Tracheal epithelial cell (primary cell): ENCODE results near the gene NEK5. TPM values are rescaled to one million over a fixed set of nuclear protein-coding genes. Genes with fewer than 3 reads are reported as not detected.

Source experiments
- total RNA-seq: library from RNA; depleted of rRNA; stranded (reverse); fragments of >200 nt; gene quantifications from 2 replicates; pipeline ENCODE4 v1.2.1, GENCODE V29; 2014

The NEK5 gene, protein sequence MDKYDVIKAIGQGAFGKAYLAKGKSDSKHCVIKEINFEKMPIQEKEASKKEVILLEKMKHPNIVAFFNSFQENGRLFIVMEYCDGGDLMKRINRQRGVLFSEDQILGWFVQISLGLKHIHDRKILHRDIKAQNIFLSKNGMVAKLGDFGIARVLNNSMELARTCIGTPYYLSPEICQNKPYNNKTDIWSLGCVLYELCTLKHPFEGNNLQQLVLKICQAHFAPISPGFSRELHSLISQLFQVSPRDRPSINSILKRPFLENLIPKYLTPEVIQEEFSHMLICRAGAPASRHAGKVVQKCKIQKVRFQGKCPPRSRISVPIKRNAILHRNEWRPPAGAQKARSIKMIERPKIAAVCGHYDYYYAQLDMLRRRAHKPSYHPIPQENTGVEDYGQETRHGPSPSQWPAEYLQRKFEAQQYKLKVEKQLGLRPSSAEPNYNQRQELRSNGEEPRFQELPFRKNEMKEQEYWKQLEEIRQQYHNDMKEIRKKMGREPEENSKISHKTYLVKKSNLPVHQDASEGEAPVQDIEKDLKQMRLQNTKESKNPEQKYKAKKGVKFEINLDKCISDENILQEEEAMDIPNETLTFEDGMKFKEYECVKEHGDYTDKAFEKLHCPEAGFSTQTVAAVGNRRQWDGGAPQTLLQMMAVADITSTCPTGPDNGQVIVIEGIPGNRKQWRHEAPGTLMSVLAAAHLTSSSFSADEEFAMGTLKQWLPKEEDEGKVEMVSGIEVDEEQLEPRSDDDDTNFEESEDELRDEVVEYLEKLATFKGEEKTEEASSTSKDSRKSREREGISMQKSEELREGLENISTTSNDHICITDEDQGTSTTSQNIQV
- total RNA-seq = 0.24 and 0.43 TPM in 2 replicates

DNA sequence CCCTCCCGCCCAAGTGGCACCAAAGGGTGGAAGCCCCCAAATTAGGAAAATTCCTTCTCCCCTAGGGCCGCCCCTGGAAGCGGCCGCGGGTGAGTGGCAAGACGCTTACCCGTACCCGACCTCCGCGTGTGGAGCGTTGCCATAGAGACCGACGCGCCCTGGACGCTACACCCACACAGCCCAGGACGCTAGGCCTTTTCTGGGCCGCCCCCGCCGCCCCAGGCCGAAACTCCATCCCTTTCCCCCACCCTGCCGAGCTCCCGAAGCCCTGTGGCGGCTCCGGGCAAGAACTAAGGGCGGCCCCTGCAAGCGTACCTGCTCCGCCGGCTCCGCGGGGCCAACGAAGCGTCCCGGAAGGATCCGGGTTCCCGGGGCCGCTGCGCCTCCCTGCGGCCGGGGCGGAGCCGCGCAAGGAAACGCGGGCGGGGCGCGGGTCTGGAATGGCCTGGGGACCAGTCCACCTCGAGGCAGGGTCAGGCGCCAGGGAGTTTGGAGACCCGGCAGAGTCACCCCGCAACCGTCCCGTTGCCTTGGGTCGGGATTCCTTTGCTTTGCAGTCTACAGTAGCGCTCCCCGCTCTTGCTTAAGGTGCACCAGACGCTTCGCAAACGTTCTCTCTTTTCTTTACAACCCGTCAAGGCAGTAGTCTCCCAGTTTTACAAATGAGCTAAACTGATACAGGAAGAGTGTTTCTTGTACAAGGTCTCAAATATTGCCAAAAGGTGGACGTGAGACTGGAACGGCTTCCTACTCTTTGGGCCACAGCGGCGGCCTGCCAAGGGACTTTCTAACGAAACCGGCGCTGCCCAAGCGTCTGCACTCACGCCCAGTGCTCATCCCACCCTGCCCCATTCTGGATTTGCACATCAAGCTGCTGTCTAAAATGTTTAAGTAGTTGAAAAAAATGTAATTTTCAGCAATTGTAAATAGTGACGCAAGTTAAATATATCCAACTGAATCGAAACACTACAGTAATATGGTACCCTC, at the start of gene NEK5:
NEK5 (minus strand) TSS at position 360 of the 987 bp plus-strand sequence. CDS start 1,591 bp downstream, outside the sequence.

GRCh38 chr13:52159159-52159982, 30.5 kb upstream of the NEK5 start, which contains the start of gene NEK3:
Gene NEK3, minus strand, starts transcription at chr13:52159597. Its CDS starts 3,406 bp downstream, at chr13:52156191.

DNA sequence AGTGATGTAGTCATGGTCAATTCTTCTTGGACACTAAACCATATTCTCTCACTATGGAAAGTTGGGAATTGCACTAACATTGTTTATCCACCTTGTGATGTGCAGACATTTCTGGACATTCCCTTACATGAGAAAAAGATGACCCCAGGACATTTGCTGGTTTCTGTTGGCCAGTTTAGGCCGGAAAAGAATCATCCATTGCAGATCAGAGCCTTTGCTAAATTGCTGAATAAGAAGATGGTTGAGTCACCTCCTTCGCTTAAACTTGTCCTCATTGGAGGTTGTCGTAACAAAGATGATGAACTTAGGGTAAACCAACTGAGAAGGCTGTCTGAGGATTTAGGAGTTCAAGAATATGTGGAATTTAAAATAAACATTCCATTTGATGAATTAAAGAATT, 104.4 kb downstream of the NEK5 start, which contains the start of gene UTP14C:
UTP14C (plus strand) TSS at position 211 of the 400 bp plus-strand sequence. CDS start 4,114 bp downstream, outside the sequence.

DNA sequence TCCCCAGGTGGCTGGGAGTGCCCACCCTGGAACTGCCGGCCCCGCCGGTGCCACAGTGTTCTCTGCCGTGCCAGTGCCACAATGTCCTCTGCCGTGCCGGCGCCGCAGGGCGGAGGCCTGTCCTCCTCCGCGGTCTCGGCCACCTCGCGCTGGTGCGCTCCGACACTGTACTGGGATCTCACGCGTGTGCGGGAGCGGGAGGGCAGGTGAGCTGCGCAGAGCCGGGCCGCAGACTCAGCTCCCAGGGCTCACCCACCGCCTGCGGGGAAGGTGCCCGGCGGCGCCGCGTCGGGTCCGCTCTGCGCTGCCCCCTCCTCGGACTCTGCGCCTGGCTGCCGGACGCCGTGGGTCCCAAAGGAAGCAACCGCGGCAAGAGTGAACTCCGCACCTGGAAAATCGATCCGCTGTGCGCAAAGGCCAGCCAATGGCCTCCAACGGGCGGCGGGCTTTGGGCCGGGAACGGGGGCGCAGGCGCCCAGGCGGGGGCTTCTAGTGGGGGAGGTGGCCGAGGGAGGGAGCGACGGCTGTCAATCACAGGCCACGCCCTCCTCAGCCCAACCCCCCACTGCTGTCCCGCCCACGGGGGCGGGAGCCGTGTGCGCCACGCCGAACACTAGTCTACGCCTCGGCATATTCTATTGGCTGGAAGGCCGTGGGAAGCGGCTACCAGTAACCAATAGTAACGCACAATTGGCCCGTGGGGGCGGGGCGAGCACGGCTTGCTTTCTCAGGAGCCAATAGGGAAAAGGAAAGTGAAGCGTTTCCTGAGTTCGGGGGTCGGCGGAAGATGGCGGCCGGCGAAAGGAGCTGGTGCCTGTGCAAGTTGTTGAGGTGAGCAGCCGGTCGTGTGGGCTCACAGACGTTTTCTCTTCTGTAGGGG, 117.0 kb downstream of the NEK5 start, which contains the start of gene ALG11:
ALG11 (plus strand) TSS at position 767 of the 880 bp plus-strand sequence; CDS start at position 788, 21 bp downstream.

DNA sequence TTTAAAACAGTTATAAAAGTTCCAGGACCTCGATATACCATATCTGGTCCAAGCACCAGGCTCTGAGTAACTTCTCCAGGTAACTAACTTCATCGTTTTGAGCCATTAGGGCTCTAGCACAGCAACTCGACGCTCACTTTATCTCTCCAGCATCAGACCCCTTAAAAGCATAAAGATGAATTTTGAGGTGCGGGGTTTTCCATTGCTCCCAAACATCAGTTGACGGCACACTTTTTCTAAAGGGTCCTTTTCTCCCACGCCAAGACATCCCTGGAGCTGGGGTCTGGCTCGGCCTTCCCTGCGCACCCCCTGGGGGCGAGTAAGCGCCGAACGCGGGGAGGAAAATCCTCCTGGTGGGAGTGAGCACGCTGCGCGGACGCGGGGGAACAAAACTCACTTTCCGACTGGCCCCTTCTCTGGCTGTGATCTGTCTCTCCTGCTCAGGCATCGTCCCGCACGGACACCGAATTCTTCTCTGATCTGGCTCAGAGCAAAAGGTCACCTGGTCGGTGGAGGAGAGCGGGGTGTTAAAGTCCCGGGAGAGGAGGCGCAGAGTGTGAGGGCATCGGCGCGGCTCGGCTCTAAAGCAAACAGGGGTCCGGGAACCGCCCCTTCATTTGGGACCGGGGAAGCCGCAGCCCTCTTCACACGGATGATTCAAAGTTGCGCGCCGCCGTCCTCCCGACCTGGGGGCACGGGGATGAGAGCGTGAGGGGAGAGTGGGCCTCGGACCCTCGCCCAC, 117.8 kb downstream of the NEK5 start, which contains the start of gene ATP7B:
ATP7B (minus strand) TSS at position 561 of the 742 bp plus-strand sequence; CDS start at position 448, 113 bp downstream.

Other genes with a start within 250 kb of the NEK5 start
- 3.1 and 7.0 TPM in 2 replicates for gene ATP7B, start 117.6 kb downstream of the NEK5 start, total RNA-seq
- gene ALG11, start 116.7 kb downstream of the NEK5 start, total RNA-seq = 11.5 and 15.7 TPM in 2 replicates
- gene UTP14C, start 104.4 kb downstream of the NEK5 start, total RNA-seq = 10.2 and 10.8 TPM in 2 replicates
- gene NEK3, start 30.5 kb upstream of the NEK5 start, total RNA-seq = 3.6 and 5.1 TPM in 2 replicates